ENCODE data around the gene MYL6B.
"Not testable (repeated sequence)": the region's sequence is repeated elsewhere in the genome, so short reads cannot be mapped to it uniquely, and the experiment has no call there.

The MYL6B gene

DNA sequence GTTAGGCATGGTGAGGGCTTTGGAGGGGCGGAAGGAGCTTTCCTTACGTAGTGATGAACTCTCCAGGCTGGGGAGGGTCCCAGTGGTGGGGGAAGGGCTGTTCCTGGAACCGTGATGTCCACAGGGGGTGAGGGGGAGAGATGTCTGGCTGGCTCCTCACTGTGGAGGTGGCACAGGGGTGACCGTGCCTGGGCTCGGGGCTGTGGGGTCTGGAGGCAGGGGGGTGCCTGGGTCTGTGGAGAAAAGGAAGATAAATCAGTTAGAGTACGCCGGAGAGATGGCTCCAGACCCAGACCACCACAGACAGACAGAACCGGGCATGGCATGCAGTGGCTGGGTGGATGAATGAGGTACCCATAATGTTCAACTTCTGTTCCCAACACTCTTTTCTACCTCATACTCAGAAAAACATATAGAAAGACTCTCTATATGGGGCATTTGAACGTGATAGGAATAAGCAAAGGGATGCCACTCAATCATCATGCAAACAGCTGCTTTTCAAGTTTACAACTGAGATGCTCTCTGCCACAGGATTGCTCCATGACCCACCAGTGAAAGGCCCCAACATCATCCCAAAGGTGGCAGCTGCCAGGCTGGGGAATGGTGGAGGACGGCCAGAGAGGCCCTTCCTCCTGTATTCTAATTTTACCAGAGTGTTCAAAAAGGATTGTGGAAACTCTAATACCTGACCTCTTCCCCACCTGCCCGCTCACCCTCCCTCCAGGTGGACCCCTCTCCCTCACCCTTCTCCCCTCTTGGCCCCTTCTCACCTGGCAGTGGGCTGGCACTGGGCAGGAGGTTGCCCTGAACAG, 11.4 kb downstream of the MYL6B start:
- DNase-seq = no peak

DNA sequence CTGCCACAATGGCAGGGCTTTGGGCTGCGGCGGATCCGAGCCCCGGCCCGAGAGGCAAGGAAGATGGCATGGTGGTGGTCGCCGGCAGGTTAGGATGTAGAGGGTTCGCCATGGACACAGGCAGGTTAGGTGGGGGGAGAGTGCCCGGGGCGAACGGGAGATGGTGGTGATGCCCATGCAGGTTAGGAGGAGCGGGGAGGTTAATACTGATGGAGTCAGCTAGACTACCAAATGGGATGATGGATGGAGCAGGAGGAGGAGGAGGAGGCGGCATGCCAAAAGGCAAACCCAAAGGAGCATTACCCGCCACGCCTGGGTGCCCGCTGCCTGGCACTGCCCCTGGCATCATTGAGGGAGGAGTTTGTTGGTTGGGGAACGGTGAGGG, 11.9 kb downstream of the MYL6B start:
- DNase-seq = no peak

DNA sequence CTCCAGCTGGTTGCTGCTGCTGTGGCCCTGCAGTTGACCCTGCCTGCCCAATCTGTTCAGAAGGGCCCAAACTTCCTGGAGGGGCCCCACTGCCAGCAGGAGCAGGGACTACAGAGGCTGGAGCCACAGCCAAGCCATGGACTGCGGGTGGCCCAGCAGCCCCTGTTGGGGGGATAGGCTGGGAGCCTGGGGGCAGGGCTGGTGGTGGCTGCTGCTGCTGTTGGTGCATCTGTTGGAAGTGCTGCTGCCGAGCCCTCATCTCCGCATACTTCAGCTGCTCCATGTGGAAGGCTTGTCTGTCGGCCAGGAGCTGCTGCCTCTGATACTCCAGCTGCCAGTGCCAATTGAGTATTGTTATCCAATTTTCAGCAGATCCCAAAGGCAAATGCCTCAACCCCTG, 13.0 kb downstream of the MYL6B start:
- DNase-seq = peak in 1 of 56 donors; percentile 11

DNA sequence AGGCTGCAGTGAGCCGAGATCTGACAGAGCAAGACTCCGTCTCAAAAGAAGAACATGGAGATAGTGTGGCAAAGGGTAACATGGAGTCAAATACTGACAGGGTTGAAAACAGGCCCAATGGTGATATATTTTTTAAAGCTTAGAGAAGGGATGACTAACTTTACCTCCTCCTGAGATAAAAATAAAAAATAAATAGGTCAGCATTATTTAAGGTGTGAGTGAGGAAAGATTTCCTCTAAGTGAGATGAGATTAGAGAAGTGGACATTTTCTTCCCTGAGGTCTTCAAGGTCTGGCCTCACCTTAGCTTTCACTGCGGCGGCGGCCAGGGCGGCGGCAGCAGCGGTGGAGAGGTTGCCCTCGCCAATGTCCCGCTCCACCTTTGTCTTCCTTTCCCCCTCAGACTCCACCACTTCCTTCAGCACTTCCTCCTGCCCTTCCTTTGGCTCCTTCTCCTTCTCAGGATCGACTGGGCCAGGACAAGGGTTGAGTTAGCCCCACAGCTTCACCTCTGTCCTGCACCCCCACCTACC, 16.9 kb downstream of the MYL6B start:
- no peak for DNase-seq

DNA sequence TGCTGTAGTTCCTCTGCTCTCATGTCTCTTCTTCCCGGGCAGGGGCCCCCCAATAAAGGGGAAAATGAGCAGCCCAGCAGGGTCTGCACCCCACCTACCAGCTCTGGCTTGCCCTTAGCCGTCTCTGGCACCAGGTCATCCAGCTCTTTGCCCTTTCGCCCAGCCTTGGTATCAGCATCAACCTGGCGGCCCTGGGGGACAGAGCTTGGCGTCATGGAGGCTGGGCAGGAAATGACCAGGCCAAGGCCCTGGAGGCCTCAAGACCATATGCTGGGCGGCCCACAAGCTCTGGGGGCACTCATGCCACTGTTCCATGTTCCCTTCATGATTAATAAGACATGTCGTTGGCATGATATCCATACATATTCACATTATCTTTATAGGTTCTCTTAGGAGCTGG, 20.5 kb downstream of the MYL6B start:
- no peak for DNase-seq

DNA sequence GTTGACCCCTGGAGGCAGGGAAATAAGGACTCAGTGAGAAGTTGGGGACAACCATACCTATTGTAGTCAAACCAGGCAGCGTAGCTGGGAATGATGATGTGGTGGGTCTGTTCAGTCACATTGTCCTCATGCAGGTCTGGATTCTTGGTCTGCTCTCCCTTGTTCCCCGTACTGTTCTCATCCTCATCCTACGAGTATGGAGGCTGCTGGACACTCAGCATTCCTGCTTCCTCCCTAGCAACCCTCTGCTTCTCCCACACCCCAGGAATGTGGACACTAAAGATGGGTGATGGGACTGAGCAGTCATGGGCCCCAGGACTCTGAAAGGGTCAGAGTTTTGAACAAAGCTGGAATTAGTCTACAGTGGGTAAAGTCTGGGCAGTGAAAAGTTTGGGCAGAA, 26.0 kb downstream of the MYL6B start:
- DNase-seq = no peak

DNA sequence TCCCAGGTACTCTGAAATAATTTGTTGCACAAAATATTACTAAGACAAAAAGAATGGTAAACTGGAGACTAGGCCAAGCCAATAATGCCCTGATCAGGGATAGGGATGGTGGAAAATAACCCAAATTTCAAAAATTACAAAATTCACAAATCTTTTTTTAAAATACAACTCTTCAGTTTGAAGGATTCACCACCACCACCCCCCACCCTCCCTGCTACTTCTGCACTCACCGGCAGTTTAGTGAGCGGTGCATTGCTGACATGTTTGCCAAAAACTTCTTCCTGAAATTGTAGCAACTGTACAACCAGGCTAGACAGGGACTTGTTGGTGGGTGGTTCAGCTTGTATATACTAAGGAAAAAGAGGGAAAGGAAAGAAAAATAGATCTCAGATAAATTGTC, 34.6 kb downstream of the MYL6B start:
- DNase-seq = no peak

DNA sequence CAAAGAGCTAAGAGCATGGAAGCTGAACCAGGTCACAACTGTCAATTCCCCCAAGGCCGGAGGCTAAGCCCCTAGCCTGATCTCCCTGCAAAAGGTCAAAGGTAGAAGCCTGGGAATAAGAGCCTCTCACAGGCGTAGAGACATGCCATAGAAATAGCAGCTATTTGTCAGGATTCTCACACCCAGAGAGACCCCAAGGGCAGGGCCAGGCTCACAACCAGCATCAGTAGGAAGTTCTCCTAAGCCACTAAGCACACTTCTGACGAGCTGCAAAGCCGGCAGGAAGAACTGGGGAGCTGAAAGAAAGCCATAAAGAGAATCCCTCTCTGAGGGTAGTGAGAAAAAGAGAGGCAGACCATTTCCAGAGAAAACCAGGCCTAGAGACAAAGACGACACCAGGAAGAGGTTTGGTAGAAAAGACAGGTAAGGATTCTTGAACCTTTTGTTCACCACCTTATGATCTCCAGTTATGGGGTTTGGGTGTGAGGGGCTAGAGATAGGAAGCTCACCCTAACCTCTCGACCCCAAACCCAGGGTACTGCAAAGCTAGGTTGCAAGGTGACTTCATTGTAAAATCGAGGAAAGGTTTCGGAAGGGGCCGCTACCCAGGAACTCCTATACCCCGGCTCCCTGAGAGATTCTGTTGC, 35.9 kb downstream of the MYL6B start:
- DNase-seq = peak in 2 of 56 donors; percentile 8 to 30

DNA sequence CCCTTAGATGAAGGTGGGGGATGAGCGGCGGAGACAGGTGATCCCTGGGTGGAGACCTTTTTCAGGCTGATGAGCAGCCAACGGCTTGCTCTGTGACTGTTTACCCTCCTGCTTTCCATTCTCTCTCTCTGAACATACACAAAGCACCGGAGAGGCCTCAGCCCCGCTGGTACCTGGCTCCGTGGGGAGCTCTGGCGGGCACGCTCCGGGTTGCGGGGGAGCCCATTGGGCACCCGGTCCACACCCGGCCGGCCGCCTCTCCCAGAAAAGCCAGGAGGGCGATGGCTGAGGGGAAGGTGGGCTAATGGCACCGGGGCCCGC, 36.4 kb downstream of the MYL6B start:
- peak in 6 of 56 donors; percentile 4 to 57 (median 32) for DNase-seq

DNA sequence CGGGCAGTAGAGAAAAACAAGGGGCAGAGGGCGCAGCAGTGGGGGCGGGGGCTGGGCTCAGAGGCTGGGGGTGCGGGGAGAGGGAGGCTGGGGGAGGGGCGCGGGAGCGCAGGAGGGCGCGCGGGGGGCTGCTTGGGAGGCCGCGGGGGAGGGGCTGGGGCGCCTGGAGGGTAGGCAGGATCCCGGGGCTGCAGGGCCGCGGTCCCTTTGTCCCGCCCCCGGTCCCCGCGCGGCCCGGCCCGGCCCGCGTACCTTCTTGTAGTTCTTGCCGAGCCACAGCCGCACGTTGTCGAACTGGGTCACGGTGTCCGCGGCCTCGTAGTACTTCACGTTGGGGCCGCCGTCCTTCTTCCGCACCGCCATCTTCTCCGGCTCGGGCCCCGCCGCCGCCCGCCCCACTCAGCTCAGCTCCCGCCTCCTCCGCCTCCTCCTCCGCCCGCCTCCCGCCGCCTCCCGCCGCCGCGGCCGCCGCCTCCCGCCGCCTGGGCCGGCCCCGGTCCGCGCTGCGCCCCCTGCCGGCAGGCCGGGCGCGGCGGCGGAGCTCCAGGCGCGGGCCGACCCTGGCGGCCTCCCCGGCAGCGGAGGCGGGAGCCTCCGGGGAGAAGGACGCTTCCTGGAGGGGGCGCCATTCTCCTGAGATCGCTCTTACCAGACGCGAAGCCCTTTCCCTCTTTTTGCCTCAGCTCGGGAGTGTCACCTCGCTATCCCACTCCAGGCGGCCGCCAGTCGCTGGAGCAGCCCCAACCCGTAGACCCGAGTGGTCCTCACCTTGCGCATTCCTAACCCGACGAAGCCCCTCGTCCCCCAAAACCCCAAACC, 36.9 kb downstream of the MYL6B start, which contains the start of gene SMARCC2:
TSS of gene SMARCC2 (minus strand) at position 385 of the 819 bp plus-strand sequence. CDS start at position 363, 22 bp downstream.
- peak in 55 of 56 donors; percentile 15 to 84 (median 67) for DNase-seq

DNA sequence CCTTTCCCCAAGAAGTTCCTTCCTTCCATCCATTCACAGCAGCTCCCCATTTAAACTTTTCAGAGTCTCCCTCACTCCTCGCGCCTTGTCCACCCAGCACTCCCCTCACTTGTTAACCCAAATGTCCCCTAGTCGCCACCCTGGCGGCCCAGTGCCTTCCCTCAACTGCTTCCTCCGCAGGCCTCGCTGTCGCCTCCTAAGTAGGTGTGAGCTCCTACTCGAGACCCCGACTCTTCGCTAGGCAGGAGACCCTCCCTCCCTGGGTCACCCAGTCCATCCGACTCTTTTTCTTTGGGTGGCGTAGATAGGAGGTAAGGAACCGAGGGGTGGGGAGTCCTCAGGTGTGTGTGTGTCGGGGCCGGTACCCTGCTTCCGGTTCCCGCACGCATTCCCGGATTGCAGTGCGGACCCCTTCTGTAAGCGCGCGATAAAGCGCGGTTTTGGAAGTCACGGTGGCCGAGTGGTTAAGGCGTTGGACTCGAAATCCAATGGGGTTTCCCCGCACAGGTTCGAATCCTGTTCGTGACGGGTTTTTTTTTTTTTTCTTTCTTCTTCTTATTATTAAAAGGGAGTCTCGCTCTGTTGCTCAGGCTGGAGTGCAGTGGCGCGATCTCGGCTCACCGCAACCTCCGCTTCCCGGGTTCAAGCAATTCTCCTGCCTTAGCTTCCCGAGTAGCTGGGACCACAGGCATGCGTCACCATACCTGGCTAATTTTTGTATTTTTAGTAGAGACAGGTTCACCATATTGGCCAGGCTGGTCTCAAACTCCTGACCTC, 37.7 kb downstream of the MYL6B start:
- DNase-seq = peak in 55 of 56 donors; percentile 14 to 89 (median 64)

DNA sequence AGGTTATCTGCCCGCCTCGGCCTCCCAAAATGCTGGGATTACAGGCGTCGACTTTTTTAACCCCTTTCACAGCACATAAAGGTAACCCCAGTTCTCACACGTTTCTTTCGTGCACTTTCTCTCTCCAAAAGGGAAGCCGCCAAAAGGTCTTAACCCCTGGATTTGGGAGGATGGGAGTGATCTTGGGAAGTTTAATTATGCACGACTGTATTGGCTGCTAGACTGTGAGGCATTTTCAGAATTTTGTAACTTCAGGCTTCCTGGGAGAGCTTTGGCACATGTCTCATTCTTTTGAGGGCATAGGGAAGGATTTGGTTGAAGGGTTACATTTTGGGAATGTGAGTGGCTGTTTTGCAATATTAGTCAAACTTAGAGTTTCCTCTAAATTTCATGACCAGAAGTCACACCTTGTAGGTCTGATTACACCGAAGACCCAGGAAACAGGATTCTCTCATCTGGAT, 38.3 kb downstream of the MYL6B start:
- peak in 2 of 56 donors; percentile 9 to 35 for DNase-seq

DNA sequence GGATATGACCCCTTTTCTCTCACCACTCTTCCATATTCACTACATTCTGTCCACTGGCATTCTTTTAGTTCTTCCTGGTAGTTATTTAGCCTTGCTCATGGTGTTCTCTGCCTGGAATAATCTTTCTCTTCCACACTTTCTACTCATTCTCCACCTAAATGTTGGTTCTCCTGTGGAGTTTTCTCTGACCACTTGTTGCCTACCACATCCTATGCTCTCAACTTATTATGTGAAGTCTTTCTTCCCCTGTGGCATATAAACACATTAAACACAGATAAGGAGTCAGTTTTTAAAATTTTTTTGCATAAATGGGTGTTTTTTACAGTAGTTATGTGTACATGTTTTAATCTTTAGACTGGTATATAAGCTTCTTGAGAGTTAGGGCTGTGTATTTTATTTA, 40.2 kb downstream of the MYL6B start:
- DNase-seq = no peak

DNA sequence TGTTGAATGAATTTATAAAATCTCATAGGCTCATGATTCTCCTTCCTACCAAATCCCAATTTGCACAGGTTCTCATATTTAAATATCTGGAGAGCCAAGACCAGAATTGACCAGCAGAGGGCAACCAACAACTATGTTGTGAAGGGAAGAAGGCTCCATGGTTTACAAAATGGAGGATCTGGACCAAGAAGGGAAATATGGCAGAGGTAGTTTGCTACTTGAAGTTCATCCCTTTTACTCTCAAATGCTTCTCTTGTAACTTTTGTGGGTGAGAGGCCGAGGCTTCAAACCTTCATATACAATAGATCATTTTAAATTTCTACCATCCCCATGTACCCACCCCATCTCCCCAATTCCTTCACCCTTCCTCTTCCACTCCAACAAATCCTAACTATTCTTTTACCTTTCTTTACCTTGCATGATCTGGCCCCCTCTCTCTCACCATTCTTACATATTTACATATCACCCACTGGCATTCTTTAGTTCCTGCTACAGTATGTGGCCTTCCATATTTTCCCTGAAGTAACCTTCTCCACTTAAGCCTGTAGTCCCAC, 40.7 kb downstream of the MYL6B start:
- DNase-seq = peak in 40 of 56 donors; percentile 1 to 80 (median 20)

DNA sequence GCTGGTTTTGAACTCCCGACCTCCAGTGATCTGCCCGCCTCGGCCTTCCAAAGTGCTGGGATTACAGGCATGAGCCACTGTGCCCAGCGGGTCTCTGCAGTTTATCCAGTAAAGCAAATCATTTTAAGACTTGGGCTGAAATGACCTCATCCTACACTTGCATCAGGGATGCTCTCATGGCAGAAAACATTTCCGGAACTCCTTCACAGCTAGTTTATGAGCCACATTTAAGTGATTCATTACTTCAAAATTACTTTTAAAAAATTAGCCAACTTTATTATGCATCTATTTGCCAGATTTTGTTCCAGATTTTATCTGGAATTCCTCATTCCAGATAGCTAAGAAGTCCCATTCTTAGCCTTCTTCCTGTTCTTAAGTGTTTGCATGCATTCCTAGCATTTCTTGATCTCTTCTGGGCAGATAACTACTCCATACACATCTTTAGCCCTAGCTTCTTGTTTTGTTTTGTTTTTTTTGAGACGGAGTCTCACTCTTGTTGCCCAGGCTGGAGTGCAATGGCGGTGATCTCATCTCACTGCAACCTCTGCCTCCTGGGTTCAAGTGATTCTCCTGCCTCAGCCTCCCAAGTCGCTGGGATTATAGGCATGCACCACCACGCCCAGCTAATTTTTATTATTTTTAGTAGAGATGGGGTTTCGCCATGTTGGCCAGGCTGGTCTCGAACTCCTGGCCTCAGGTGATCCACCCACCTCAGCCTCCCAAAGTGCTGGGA, 44.6 kb downstream of the MYL6B start:
- not testable (repeated sequence) for DNase-seq

DNA sequence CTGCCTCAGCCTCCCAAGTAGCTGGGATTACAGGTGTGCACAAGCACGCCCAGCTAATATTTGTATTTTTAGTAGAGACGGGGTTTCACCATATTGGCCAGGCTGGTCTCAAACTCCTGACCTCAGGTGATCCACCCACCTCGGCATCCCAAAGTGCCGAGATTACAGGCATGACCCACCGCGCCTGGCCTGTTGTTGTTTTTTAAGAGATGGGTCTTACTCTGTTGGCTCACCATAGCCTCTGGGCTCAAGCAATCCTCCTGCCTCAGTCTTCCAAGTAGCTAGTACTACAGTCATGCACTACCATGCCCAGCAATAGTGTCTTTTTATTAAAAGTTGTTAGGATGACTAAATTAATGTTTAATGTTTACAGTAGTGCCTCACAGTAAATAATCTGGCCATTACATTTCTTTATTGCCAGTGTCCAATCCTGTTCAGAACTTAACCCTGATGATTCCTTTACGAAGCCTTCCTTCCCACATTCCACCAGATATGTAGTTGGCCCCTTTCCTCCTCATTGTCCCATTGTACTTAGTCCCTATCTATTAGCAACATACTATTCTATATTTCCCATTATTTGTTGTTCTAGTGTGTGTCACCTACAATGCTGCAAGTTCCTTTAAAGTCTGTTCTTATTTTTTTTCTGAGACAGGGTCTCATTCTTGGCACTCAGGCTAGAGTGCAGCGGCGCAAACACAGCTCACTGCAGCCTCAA, 45.7 kb downstream of the MYL6B start:
- DNase-seq = no peak

DNA sequence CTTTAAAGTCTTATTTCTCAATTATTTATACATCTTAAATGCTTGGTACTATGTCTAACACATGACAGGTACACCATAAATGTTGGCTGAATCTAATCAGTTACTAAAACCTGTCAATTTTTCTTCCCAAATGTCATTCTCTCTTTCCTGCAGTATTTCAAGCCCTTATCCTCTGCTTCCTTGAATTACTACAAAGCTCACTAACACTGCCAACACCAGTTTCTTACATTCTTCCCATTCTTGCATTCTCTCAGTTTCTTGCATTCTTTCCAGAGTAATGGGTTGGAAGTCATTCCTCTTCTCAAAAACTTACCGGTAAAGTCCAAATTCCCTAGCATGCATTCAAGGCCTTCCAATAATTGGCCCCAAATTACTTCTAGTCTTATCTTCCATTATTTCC, 46.4 kb downstream of the MYL6B start:
- no peak for DNase-seq

DNA sequence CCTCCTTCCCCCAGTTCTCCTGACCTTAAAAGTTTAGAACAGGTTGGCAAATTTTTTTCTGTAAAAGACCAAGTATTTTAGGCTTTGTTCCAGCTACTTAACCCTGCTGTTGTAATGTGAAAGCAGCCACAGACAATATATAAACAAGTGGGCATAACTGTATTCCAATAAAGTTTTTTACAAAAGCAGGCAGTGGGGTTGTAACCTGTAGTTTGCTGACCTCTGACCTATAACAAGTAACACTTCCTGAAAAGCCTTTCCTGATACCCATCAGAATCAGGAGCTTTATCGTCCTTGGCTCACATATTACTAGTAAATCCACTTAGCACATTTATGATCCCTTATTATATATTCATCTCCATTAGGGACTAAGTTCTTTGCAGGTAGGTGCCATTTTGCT, 50.0 kb downstream of the MYL6B start:
- DNase-seq = no peak

DNA sequence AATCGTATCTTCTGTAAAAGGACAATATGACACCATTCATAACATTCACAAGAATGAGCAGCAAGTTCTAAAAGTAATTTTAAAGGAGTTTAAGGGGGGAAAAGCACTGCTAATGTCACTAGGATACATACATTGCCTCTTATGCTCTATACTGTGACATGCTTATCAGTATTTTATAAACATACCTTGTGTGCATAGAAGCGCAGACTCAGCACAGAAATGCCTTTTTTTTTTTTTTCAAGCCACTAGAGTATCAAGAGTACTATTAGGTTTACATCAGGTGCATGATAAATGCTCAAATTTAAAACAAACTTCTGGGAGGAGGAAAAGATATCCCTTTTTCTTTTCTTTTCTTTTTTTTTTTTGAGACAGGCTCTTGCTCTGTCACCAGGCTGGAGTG, 50.5 kb downstream of the MYL6B start:
- DNase-seq = no peak
